GM18870 (cell line): Measurements from ENCODE around the gene TEPSIN.

Experiments used
- ATAC-seq: cut with Tn5 transposase; IDR thresholded peaks from one replicate; pipeline ENCODE4 v1.9.1; 2021; ENCODE audit warnings: moderate library complexity; ENCODE audit not compliant: unreplicated experiment

Gene TEPSIN

GRCh38 chr17:81189016-81189415 lies 49.8 kb downstream of the TEPSIN start:
- no peak for ATAC-seq

GRCh38 chr17:81188491-81188840 lies 50.4 kb downstream of the TEPSIN start:
- no peak for ATAC-seq

DNA sequence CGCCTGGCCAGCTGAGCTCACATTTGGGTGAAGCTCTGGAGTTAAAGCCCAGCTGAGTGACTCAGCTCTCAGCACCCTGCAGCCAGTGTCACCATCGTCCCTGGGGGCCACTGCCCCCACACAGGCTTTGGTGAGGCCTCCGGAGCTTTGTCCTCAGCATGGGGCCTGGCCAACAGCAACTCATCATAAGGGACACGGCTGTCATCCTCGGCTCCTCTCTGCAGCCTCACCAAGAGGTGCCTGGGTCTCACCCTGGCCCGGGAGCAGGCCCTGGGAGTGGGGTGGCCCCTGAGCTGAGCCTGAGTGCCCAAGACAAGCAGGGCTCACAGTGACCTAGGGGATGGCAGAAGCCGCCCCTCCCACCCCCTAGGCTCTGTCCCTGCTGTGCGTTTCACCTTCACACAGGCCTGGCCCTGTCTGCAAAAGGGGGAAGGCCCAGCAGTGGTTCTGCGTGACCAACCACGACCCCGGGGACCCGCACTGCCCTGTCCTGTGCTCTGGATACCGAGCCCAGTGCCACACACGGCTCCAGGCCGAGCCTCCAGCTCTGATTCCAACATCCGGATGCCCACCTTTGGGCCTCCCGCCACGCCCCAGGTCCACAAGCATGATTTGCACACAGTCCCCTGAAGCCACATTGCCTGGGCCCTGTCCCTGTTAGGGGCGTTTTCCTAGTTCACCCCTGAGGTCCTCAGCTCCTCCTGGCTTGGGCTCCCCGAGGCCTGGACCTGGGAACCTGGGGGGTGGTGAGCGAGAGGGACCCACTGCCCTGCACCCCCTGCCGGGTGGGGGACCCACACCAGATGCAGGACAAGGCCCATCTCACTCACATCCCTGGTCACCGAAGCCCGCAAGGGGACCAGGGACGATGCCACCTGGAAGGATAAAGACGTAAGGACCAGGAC lies 51.0 kb downstream of the TEPSIN start:
- ATAC-seq, result no peak

- no peak for ATAC-seq
Observed at GRCh38 chr17:81187120-81187519, 51.7 kb downstream of the TEPSIN start.

DNA sequence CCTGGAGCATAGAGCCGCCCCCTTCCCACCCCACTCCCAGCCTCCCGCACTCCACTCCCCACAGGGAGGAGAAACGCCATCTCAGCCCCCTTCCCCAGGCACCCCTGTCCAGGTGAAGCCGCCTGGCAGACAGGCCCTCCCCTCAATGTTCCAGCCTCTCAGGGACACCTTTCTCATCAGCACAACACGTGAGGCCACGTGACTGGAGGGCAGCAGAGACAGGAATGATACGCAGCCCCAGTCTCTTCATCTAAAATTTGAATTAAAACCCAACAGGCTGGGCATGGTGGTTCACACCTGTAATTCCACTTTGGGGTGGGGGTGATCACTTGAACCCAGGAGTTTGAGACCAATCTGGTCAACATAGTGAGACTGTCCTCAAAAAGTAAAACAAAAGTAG lies 52.7 kb downstream of the TEPSIN start:
- ATAC-seq, result no peak

- ATAC-seq, result no peak
Observed at GRCh38 chr17:81184555-81184954, 54.3 kb downstream of the TEPSIN start.

DNA sequence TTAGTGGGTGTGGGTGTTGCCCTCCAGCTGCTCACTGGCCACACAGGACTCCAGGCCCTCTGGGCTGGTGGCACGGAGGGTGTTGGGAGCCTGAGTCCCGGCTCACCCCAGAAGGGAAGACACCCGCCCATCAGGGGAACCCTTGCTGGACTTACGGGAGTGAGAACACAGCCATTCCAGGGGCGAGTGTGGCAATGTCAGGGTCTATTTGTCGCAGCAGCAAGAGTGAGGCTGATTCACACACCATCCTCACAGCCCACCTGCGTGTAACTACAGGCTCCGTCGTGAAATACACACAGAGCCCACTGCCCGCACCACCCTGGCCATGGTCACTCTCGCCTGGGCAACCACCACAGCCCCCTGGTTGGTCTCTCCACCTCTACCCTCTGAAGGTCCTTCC lies 55.0 kb downstream of the TEPSIN start:
- no peak for ATAC-seq

GRCh38 chr17:81183316-81183715 lies 55.5 kb downstream of the TEPSIN start:
- no peak for ATAC-seq

DNA sequence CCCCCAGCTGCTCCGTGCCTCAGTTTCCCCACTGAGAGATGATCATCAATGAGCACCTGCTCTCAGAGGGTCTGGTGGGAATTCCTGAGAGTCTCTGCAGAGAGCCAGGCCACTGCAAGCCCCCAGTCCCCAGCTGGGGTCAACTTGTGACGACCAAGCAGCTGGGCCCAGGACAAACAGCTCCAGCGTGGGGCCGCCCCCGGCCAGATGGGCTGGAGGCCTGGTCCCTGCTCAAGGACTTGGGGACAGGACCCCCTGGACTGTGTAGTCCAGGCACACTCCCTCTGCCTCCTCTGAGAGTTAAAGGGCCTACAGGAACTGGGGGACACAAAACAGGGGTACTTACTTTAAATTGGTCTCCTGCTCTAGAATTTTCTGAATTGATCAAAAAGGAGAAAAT lies 56.3 kb downstream of the TEPSIN start:
- ATAC-seq, result no peak

DNA sequence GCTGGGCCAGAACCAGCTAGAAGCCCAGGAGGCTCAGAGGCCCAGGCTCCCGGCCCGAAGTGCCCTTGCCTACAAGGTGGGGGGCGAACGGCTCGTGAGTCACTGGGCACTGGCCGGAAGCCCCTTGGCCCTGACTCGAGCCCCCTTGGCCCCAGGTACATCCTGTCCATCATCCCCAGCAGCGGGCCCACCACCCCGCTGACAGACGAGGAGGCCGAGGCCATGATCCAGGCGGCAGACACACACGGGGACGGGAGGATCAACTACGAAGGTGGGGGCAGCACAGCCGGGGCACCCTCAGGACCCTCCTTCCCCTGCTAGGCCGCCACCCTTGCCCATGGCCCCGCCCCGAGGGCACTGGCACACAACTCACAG lies 57.1 kb downstream of the TEPSIN start:
- no peak for ATAC-seq

DNA sequence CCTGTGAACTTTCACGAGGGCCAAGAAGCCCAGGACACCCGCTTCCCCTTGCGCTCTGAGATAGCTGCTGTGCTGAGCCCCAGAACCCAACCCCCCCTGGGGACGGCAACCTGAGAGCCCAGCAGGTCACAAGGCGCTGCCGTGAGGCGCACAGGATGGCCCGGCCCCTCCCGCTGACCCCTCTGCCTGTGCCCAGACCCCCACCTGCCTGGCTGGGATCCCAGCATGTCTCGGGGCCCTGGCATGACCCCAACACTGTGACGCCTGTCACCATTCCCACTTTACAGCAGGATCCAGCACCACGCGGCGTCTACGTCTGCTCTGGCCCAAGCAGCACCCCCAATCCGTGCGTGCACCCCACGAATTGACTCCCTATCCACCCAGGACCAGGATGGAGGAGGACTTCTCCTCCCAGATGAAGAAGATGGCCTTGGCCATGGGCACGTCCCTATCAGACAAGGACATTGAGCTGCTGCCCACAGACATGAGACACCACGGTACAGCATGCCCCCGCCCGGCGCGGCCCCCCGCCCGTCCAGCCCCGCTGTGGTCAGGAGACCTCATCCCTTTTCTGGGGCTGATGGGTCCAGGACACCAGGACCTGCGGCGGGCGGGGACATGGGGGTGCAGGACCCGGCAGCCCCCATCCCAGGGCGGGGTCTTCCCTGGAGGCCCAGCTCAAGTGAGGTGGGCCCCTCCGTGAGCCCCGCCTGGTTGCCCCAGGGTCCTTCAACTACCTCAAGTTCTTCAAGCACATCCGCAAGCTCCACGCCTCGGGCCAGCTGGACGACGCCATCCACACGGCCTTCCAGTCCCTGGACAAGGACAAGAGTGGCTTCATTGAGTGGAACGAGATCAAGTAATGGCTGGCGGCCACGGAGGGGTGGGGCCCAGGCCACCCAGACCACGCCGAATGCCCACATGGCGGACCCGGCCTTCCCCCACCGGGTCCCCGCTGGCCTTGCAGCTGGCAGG lies 57.7 kb downstream of the TEPSIN start:
- no peak for ATAC-seq

- ATAC-seq, result no peak
Observed at GRCh38 chr17:81179861-81180260, 59.0 kb downstream of the TEPSIN start.

DNA sequence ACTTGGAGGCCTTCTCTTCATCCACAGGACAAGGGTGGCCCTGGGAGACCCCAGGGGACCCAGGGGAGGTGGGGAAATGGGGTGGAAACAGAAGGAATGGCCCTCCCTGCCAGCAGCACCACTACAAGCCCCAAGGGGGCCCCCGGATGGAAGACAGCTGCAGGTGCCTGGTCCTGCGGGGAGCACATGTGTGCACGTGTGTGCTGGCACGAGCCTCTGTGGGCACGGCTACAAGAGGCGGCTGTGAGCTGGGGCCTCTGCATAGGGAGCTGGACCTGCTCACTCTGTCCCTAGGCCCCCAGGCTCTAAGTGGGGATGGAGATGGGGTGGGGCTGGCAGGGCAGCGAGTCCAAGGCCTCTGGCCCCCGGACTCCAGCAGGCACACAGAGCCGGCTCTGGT lies 59.6 kb downstream of the TEPSIN start:
- ATAC-seq, result no peak
